C4-2B (cell line): Measurements from ENCODE around the gene EFCC1.

ENCODE experiments used
- CTCF ChIP-seq: fragments of 450-650 bp; conservative IDR thresholded peaks from 2 replicates; pipeline ENCODE4 v1.5.1; 2017; ENCODE audit warnings: mild to moderate bottlenecking
- ZFX ChIP-seq: fragments of 450-650 bp; IDR thresholded peaks from 2 replicates; pipeline ENCODE4 v1.6.1; 2017

DNA sequence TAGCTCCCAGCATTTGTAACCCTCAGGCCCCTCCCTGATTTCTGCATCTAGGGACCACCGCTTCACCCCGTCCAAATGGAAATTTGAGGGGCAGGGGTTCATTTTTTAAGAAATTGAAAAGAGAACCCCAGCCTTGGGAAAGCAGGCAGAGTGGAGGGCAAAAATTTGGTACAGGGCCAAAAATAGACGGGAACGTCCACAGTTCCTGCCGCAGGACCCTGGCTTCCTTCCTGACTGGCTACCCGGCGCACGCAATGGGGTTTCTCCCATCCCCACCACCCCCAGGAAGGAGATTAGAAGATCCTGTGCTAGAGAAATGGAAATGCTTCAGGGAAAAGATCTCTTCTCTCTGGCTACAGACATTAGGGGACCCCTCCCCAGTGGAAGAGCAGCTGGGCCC lies 80.4 kb downstream of the EFCC1 start:
- no peak for TF ChIP-seq CTCF
- TF ChIP-seq ZFX = no peak
